DMS53 (cell line): ENCODE measurements around the gene SLC4A11.

Source experiments
- DNase-seq: peaks from one replicate; lab custom pipeline; 2025; lab: John Stamatoyannopoulos, UW

SLC4A11 gene

GRCh38 chr20:3239026-3239866 lies at the start of gene SLC4A11:
Gene SLC4A11, minus strand, starts transcription at chr20:3239190. Its CDS starts 53 bp downstream, at chr20:3239137.
- DNase-seq: peak; percentile 91

GRCh38 chr20:3283222-3283820 lies 44.3 kb upstream of the SLC4A11 start:
- no peak for DNase-seq

- peak; percentile 26 for DNase-seq
Measured at GRCh38 chr20:3282271-3283221, 43.6 kb upstream of the SLC4A11 start.

DNA sequence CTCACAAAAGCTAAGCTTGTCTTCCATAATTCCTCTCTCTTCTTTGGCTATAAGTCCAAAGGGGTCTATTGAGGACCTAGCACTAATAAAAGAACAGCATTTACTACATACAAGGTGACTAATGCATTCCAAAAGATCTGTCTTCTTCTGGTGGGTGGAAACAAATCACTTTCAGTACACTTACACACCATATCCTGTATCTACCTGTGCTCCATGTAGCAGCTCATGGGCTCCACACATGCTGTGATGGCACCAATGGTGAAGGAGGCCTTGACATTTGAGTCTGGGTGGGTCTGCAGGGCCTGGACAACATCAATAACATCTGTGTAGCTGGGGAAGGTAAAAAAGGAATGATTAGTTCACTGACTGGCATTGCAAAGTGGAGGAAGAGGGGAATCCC lies 42.4 kb upstream of the SLC4A11 start:
- no peak for DNase-seq

DNA sequence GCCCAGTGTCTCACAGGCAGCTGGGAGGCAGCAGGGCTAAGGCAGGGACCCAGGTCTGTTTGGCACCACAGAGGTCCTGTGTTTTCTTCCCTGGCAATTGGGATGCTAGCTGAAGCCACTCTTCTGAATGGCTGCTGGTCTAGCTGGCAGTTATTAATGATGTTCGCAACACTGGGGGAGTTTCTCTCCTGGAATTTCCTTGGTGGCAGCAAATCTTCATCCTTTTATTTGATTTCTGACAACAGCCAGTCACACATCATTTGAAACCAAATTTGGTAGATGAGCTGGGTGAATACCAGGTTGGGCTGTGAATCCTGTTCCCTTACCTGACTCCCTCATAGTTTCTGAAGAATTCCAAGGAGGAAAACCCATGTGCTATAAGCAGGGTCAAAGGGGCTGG lies 40.8 kb upstream of the SLC4A11 start:
- DNase-seq: no peak

- no peak for DNase-seq
Measured at GRCh38 chr20:3277686-3278465, 38.9 kb upstream of the SLC4A11 start.

DNA sequence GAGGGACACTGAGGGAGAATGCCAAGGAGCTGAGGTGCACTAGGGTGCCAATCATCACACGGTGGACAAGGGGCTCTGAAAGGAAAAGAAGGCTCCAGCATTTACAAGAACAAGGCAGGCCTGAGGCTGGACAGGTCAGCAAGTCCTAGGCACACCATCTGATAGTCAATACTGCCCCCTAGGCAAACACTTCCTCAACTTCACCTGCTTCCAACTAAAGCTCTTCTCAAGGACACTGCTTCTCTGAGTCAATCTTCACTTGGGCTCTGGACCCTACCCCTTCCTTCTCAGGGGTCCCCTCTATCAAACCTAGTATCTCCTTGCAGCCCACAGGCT lies 37.7 kb upstream of the SLC4A11 start:
- peak; percentile 76 for DNase-seq

DNA sequence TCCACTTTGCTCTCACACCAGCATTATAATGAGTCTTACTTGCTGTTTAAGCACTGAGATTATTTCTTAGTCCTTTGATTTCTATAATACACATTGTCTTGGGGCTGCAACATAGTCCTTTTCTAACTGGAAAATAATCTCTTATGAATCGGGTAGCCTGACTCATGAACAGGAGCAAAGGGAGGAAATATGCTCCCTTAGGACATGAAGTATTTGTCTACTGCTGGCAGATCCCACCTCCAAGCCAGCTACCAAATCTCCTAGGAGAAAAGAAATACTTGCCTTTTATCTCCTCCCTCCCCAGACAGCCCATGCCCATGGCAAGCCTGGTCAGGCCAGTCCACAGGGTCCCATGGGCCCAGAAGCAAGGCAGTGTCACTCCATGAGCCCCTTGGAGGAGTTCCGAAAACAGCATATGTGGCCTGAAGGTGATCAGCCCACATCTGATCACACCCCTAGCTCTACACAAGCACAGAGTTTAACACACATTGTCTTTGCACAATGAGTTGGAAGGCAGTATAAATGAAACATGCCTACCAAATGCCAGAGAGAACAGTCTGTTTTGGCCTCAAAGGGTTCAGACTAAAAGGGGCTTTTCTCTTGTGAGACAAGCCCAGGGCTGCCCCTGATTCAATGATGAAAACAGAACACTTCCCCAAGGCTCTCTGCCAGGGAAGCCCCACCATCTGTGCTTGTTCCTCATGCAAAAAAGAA lies 37.1 kb upstream of the SLC4A11 start:
- DNase-seq: no peak

DNA sequence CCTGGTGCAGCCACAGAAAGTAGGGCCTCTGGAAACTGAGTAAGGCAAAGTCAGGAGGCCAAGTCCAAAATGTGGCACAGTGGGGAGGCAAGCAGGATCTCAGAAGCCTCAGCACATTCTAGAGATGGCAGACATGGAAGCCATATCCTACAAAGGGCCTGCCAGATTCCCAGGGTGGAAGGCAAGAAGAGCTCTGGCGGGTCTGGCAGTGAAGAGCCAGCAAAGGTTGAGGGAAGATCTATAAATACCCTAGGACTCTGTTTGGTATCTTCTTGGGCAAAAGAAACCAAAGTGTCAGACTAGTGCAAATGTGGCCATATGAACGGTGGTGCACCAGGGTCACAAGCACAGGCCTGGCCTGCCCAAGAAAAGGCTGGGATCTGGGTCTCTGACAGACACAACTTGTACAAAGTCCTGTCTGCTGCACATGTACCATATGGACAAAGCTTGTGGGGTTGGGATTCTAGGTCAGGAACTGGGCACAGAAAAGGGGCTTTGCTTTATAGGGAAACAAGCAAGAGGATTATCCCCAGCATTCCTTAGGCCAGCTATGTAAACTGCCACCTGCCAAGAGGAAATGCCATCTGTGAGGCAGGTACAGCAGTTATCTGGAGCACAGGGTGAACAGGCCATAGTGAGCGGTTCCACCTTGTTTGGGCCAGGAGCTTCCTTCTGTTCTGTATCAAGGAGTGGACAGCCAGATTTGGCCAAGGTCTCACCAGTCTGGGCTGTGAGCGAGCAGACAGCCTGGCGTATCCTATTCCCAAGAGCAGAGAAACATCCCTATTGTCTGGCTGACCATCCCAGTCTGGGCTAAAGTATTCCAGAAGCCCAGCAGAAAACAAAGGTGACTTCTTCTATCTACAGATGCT lies 36.3 kb upstream of the SLC4A11 start:
- no peak for DNase-seq

- DNase-seq: no peak
Measured at GRCh38 chr20:3273371-3273770, 34.4 kb upstream of the SLC4A11 start.

- no peak for DNase-seq
Measured at GRCh38 chr20:3270051-3270450, 31.1 kb upstream of the SLC4A11 start.

GRCh38 chr20:3262566-3262965 lies 23.6 kb upstream of the SLC4A11 start:
- no peak for DNase-seq

DNA sequence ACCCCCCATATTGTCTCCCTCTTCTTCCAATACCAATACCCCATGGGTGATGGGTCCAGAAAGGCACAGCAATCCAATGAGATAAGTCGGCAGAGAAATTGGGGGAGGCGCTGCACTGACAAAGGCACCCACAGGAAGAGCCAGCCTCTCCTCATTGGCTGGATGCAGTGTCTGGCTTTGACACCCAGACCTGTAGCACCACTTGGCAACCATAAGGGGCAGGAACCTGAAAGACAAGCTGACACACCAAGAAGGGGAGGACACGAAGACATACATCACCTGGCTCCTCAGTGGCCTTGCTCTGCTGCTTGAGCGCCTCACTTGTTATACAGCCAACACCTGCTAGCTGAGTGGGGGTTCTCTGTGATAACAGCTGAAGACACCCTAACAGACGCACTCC lies 19.4 kb upstream of the SLC4A11 start:
- DNase-seq: no peak

DNA sequence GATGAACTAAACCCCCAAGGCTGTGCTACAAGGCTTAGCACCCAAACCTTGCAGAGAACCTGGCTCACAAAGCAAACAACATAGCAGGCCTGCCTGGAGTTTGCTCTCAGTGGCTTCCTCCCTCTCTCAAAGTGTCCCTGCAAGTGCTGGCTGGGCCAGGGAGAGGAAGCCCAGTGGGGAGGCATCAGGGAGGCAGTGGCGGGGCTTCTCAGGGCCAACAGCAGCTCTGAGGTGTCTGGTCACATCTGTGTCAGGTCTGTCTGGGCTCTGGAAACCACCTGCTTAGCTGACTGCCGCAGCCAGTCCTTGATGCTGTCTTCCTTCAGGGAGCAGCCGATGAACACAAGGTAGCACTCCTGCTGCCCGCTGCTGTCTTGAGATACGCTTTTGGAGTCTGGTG lies 16.7 kb upstream of the SLC4A11 start:
- DNase-seq: no peak

DNA sequence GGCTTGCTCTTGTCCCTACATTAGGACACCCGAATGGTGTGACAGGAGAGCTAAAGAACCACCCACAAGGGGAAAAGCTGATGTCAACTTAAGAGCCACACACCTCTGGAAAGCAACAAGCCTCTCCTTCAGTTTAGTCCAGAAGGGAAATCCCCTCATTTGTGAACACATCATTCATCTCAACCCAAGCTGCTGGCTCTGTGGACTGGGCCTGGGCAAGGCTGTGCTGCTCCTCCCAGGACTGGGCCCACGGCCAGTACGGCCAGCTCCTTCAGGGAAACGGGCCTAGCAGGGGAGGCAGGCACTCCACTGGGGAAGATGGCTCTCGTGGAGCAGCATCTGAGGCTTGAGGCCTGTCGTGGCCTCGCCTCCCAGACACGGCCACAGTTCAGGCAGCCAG lies 12.8 kb upstream of the SLC4A11 start:
- no peak for DNase-seq

GRCh38 chr20:3250091-3250504 lies 11.1 kb upstream of the SLC4A11 start:
- DNase-seq: peak; percentile 86

GRCh38 chr20:3248993-3249347 lies 10.0 kb upstream of the SLC4A11 start:
- peak; percentile 52 for DNase-seq

DNA sequence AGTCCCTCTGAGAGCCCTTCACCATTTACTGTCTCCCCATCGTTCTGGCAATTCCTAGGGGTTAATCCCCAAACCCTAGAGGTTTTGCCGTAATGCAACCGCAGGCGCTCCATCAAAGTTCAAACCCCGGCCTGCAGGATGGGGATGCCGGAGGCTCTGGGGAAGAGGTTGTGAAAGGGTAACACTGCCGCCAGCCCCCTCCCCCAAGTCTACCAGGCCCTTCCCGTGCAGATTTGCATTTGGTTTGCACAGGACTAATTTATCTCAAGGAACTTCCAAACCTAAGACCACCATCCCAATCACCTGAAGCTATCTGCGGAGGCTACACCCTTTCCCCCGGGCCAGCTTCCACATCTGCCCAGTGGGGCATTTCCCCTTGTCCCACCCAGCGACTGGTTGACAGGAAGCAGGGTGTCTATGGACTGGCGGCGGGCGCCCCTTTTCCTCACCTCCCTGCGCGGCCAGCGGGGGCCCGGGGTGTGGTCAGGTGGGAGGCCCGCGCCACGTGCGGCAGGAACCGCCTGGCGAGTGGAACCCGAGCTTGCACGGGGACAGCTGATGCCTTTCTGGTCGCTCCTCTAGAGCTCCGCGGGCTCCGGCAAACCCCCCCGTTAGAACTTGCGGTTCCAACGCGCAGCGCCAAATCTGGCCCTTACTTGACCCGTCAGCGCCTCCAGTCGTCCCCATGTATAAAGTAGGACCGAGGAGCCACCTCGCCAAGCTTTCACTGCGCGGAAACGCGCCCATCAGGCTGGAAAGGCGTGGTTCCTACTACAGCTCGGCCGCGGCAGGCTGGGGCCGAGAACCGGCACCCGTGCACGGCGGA lies 9.4 kb upstream of the SLC4A11 start:
- DNase-seq: peak; percentile 83

- DNase-seq: peak; percentile 31
Measured at GRCh38 chr20:3247638-3248037, 8.6 kb upstream of the SLC4A11 start.
